Vagina (tissue), 2 donors: Measurements from ENCODE around the gene XAGE3.
"Not testable (repeated sequence)": the region's sequence is repeated elsewhere in the genome, so short reads cannot be mapped to it uniquely, and the experiment has no call there.

ENCODE experiments used
- POLR2AphosphoS5 ChIP-seq, 2 donors: sonication (generic); formaldehyde crosslinking; IDR thresholded peaks; one replicate each; pipeline ENCODE4 v1.9.0; 2017; ENCODE audit warnings: antibody characterized with exemption in 2 of 2, mild to moderate bottlenecking in 2 of 2, low read depth in 1 of 2; ENCODE audit not compliant: insufficient read depth in 1 of 2
- TF ChIP-seq, protein P1 (sequence below), 3 experiments: fragments of 450-650 bp in 2 of 3; fragments of 200-600 bp in 1 of 3; sonication (generic) in 1 of 3; IDR thresholded peaks; one replicate each; pipeline ENCODE4 v1.5.1; 2017 to 2019; ENCODE audit warnings: antibody characterized with exemption in 3 of 3, mild to moderate bottlenecking in 2 of 3, moderate library complexity in 2 of 3

DNA sequence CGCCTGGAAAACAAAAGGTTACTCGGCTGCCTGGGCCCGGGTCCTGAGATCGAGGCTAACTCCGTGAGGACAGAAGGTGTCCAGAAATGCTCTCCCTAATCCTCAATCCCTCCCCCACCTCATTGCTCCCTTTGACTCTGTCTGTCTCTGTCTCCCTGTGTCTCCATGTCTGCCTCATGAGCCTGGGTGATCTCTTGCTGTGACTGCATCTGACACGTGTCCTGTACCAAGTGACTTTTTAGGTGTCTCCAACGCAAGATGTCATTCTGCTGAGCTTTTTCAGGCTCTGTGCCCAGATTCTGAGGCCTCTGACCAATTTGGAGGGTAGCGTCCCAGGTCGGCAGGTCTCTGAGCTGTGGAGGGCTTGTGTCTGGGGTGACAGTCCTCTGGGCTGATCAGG is 20.2 kb upstream of the XAGE3 start:
- TF ChIP-seq POLR2AphosphoS5 (IDR thresholded peaks at IDR 0.05; ENCODE audit: insufficient read depth in 1 of 2, low read depth in 1 of 2): not testable (repeated sequence)
- TF ChIP-seq, protein P1, sequence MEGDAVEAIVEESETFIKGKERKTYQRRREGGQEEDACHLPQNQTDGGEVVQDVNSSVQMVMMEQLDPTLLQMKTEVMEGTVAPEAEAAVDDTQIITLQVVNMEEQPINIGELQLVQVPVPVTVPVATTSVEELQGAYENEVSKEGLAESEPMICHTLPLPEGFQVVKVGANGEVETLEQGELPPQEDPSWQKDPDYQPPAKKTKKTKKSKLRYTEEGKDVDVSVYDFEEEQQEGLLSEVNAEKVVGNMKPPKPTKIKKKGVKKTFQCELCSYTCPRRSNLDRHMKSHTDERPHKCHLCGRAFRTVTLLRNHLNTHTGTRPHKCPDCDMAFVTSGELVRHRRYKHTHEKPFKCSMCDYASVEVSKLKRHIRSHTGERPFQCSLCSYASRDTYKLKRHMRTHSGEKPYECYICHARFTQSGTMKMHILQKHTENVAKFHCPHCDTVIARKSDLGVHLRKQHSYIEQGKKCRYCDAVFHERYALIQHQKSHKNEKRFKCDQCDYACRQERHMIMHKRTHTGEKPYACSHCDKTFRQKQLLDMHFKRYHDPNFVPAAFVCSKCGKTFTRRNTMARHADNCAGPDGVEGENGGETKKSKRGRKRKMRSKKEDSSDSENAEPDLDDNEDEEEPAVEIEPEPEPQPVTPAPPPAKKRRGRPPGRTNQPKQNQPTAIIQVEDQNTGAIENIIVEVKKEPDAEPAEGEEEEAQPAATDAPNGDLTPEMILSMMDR (IDR thresholded peaks at IDR 0.05): not testable (repeated sequence)
